Bronchial epithelial cell (primary cell): Measurements from ENCODE around the gene NXPE2. TPM values are rescaled to one million over a fixed set of nuclear protein-coding genes. Genes with fewer than 3 reads are reported as not detected.

Experiments
- DNase-seq: peaks from one replicate; pipeline ENCODE4 v3.0.0-alpha.2; 2010; ENCODE audit warnings: low read depth
- FAIRE-seq: peaks from 2 replicates; lab custom pipeline; 2011; peaks lifted over from hg19 to GRCh38; lab: Jason Lieb, UNC
- H3K27me3 ChIP-seq: 2 replicates; pipeline ENCODE4 v1.5.1; 2011; ENCODE audit warnings: low read length; ENCODE audit not compliant: control insufficient read depth, insufficient read depth
- H3K36me3 ChIP-seq: 2 replicates; pipeline ENCODE4 v1.5.1; 2011; ENCODE audit warnings: low read length; ENCODE audit not compliant: control insufficient read depth, insufficient read depth
- H3K4me3 ChIP-seq: 2 replicates; pipeline ENCODE4 v1.5.1; 2011; ENCODE audit warnings: mild to moderate bottlenecking, low read depth, low read length, control low read depth
- CTCF ChIP-seq: IDR thresholded peaks from 2 replicates; pipeline ENCODE4 v1.5.1; 2011; ENCODE audit warnings: mild to moderate bottlenecking, moderate library complexity, low read length, control low read depth, inconsistent platforms; ENCODE audit not compliant: insufficient read depth, severe bottlenecking
- total RNA-seq: library from RNA; depleted of rRNA; stranded (reverse); fragments of >200 nt; gene quantifications from 2 replicates; pipeline ENCODE4 v1.2.1, GENCODE V29; 2014

NXPE2 gene
- total RNA-seq, 1 donor from 2014 or later: not detected

- Histone ChIP-seq H3K27me3 (no peaks in the 10 kb centered on the region), H3K4me3 (no peak overlapping the region), H3K36me3 (no peaks in the 10 kb centered on the region)
- TF ChIP-seq CTCF: no peak
- peak; percentile 10 for DNase-seq
- FAIRE-seq: no peak
Observed at GRCh38 chr11:114684636-114685035, 6.3 kb downstream of the NXPE2 start.

GRCh38 chr11:114685097-114685496 is 6.8 kb downstream of the NXPE2 start:
- Histone ChIP-seq H3K4me3 (no peak overlapping the region), H3K36me3 (no peaks in the 10 kb centered on the region), H3K27me3 (no peaks in the 10 kb centered on the region)
- no peak for TF ChIP-seq CTCF
- no peak for FAIRE-seq
- DNase-seq: no peak

- DNase-seq (no peak), FAIRE-seq (no peak)
- H3K4me3 ChIP-seq: no peak overlapping the region
- no peaks in the 10 kb centered on the region for H3K27me3 ChIP-seq
- H3K36me3 ChIP-seq: no peaks in the 10 kb centered on the region
- no peak for TF ChIP-seq CTCF
Observed at GRCh38 chr11:114705280-114706024, 27.1 kb downstream of the NXPE2 start.

GRCh38 chr11:114709960-114710359 is 31.6 kb downstream of the NXPE2 start:
- no peak for FAIRE-seq
- Histone ChIP-seq H3K4me3 (no peak overlapping the region), H3K27me3 (no peaks in the 10 kb centered on the region), H3K36me3 (no peaks in the 10 kb centered on the region)
- TF ChIP-seq CTCF: no peak
- DNase-seq: no peak

GRCh38 chr11:114713756-114714155 is 35.4 kb downstream of the NXPE2 start:
- no peak for TF ChIP-seq CTCF
- Histone ChIP-seq H3K36me3 (no peaks in the 10 kb centered on the region), H3K27me3 (no peaks in the 10 kb centered on the region), H3K4me3 (no peak overlapping the region)
- DNase-seq: no peak
- FAIRE-seq: no peak

GRCh38 chr11:114719562-114719961 is 41.2 kb downstream of the NXPE2 start:
- DNase-seq: no peak
- TF ChIP-seq CTCF: no peak
- no peaks in the 10 kb centered on the region for H3K36me3 ChIP-seq
- no peak overlapping the region for H3K4me3 ChIP-seq
- no peaks in the 10 kb centered on the region for H3K27me3 ChIP-seq
- FAIRE-seq: no peak
